ENCODE measurements around the gene FCGR3A.
"Not testable (repeated sequence)": the region's sequence is repeated elsewhere in the genome, so short reads cannot be mapped to it uniquely, and the experiment has no call there.

GRCh38 chr1:161554815-161555417 lies 5.3 kb upstream of the FCGR3A start:
- TF ChIP-seq CTCF (conservative IDR thresholded peaks at IDR 0.05); EZH2 (IDR thresholded peaks at IDR 0.05; ENCODE audit: low read depth): not testable (repeated sequence)

Data from PC-9 (cell line).